ENCODE measurements around the gene CYP26B1.

DNA sequence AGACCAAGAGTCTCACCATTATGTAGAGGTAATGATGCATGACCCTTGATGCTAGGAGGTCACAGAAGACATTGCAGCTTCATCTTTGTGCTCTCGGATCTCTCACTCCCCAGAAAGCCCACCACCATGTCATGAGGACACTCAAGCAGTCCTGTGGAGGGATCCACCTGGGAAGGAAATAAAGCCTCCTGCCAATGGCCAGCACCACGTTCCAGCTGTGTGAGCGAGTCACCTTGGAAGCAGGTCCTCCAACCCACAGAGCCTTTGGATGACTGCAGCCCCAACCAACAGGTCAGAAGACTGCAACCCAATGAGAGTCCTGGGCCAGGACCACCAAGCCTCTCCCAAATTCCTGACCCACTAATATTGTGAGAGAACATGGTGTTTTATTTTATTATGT lies 38.4 kb downstream of the CYP26B1 start:
- TF ChIP-seq, protein P1, sequence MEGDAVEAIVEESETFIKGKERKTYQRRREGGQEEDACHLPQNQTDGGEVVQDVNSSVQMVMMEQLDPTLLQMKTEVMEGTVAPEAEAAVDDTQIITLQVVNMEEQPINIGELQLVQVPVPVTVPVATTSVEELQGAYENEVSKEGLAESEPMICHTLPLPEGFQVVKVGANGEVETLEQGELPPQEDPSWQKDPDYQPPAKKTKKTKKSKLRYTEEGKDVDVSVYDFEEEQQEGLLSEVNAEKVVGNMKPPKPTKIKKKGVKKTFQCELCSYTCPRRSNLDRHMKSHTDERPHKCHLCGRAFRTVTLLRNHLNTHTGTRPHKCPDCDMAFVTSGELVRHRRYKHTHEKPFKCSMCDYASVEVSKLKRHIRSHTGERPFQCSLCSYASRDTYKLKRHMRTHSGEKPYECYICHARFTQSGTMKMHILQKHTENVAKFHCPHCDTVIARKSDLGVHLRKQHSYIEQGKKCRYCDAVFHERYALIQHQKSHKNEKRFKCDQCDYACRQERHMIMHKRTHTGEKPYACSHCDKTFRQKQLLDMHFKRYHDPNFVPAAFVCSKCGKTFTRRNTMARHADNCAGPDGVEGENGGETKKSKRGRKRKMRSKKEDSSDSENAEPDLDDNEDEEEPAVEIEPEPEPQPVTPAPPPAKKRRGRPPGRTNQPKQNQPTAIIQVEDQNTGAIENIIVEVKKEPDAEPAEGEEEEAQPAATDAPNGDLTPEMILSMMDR (IDR thresholded peaks at IDR 0.05 in 8 of 11, conservative IDR thresholded peaks at IDR 0.05 in 3 of 11), result no peak
- no peak for TF ChIP-seq POLR2A (IDR thresholded peaks at IDR 0.05)

Data from spleen (tissue), 7 donors.